Activated naive CD4-positive, alpha-beta T cell treated with anti-CD3 and anti-CD28 coated beads, Interleukin-2, amount 10 ng/mL, durations not matched to agents 7 days and 5 days (primary cell): Measurements from ENCODE around the gene PRKAG2.
"Not testable (repeated sequence)": the region's sequence is repeated elsewhere in the genome, so short reads cannot be mapped to it uniquely, and the experiment has no call there.

ENCODE experiments used
- CTCF ChIA-PET: fragments of 350-600 bp; sonication (Branson Sonifier 250); formaldehyde crosslinking; loops from one replicate; lab custom pipeline; 2021; ENCODE audit warnings: antibody characterized with exemption; lab: Charles Lee
- DNase-seq: peaks from one replicate; pipeline ENCODE4 v3.0.0-alpha.2; 2020
- H3K27ac Mint-ChIP-seq: one replicate; pipeline ENCODE4 v1.8.0; 2021; ENCODE audit warnings: mild to moderate bottlenecking, moderate library complexity, mixed read lengths
- H3K27me3 Mint-ChIP-seq: one replicate; pipeline ENCODE4 v1.8.0; 2021; ENCODE audit warnings: mild to moderate bottlenecking, mixed read lengths
- H3K36me3 Mint-ChIP-seq: one replicate; pipeline ENCODE4 v1.8.0; 2021; ENCODE audit warnings: mixed read lengths
- H3K4me1 Mint-ChIP-seq: one replicate; pipeline ENCODE4 v1.8.0; 2021; ENCODE audit warnings: mixed read lengths
- H3K4me3 Mint-ChIP-seq: one replicate; pipeline ENCODE4 v1.8.0; 2021; ENCODE audit warnings: mild to moderate bottlenecking, moderate library complexity, mixed read lengths
- H3K9me3 Mint-ChIP-seq: one replicate; pipeline ENCODE4 v1.8.0; 2021; ENCODE audit warnings: mixed read lengths

Gene PRKAG2

DNA sequence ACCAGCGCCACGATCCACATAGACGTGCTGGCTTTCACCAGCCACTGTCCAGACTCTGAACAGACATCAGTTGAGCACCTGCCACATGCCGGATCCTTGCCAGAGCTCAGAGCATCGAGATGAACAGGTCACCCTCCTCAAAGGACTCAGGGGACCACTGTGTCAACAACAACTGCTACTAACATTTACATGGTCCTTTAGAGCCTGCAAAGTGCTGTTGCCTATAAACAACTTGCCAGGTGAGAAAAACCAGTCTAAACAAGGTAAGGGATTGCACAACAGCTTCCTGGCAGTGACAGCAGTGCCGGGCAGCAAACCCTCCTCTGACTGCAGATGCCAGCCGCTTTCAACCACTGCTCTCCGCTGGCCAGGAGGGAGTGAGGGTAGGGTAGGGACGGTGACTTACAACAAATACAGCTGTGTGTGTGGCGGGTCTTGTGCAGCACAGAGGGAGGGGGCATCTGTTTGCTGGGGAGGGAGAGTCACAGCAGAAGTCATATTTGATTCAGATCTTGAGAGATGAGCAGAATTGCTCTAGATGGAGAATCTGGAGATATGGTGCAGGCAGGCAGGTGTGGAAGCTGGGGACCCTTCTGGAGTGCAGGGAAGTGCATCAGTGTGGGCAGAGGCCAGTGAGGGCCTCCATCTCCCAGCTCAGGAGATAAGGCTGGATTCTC is 324.4 kb downstream of the PRKAG2 start:
- H3K9me3 Mint-ChIP-seq = no peaks in the 10 kb centered on the region
- H3K36me3 Mint-ChIP-seq = no peaks in the 10 kb centered on the region
- no peak overlapping the region for H3K4me3 Mint-ChIP-seq
- peaks cover 38% of the 10 kb centered on the region for H3K27me3 Mint-ChIP-seq
- no peak for DNase-seq
- no peaks in the 10 kb centered on the region for H3K4me1 Mint-ChIP-seq
- no peak overlapping the region for H3K27ac Mint-ChIP-seq
- CTCF ChIA-PET = interaction anchor here (0.6 kb wide), 1 partner anchor 248 kb away, joined by 3 read pairs; no protein-coding TSS in a partner anchor

DNA sequence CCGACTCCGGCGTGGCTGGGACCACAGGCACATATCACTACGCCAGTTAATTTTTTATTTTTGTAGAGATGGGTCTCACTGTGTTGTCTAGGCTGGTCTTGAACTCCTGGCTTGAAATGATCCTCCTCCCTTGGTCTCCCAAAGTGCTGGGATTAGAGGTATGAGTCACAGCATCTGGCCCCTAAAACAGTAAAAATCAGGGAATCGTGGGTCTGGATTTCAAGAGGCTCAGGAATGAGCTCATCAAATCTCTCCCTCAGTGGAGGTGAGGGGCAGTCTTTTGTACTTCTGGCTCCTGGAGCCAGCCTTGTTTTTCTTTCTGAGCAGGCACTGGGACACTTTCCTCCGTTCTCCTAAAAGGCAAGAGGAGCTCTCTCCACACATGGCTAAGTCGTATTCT is 325.1 kb downstream of the PRKAG2 start:
- CTCF ChIA-PET = interaction anchor here (0.6 kb wide), 1 partner anchor 247 kb away, joined by 3 read pairs; no protein-coding TSS in a partner anchor
- no peak overlapping the region for H3K4me3 Mint-ChIP-seq
- no peak overlapping the region for H3K27ac Mint-ChIP-seq
- peaks cover 38% of the 10 kb centered on the region for H3K27me3 Mint-ChIP-seq
- H3K4me1 Mint-ChIP-seq = peaks cover 2% of the 10 kb centered on the region
- no peaks in the 10 kb centered on the region for H3K9me3 Mint-ChIP-seq
- no peaks in the 10 kb centered on the region for H3K36me3 Mint-ChIP-seq
- no peak for DNase-seq

DNA sequence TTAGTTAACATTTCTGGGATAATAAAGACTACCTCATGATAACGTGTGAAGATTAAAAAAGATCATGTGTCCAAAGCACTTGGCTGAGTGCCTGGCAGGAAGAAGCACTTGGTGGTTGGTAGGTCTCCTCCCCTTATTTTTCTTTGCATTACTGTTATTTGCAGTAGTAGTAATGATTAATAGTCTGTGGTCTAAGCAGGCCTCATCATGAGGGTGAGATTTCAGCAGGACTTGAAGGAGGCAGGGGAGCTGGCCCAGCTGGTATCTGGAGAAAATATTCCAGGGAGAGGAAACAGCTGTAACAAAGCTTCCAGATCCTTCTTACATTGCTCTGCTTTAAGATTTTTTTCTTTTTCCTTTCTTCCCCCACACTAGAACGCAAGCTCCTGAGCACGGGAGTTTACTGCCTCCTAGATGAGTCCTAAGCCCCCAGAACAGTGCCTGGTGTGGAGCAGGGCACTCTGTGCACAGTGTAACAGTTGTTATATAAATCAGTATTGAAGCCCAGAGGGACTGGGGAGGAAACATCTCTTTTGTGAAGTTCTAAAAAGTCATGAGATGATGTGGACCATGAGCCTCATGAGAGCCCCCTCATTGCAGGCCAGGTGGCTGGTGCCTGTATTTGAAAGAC is 326.1 kb downstream of the PRKAG2 start:
- H3K4me1 Mint-ChIP-seq = peaks cover 2% of the 10 kb centered on the region
- CTCF ChIA-PET = no interaction called here
- H3K36me3 Mint-ChIP-seq = no peaks in the 10 kb centered on the region
- H3K27ac Mint-ChIP-seq = no peak overlapping the region
- H3K4me3 Mint-ChIP-seq = no peak overlapping the region
- peaks cover 46% of the 10 kb centered on the region for H3K27me3 Mint-ChIP-seq
- no peak for DNase-seq
- H3K9me3 Mint-ChIP-seq = no peaks in the 10 kb centered on the region

DNA sequence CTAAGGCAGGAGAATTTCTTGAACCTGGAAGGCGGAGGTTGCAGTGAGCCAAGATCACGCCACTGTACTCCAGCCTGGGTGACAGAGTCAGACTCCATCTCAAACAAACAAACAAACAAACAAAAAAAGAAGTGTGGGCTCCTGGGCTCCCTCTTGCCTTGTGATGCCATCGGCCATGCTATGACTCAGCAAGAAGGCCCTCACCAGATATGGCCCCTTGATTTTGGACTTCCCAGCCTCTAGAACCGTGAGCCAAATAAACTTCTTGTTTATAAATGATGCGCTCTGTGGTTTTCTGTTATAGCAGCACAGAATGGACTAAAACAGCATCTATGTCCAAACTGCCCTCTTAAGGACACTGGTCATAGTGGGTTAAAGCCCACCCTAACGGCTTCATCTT is 327.3 kb downstream of the PRKAG2 start:
- H3K27ac Mint-ChIP-seq = no peak overlapping the region
- no peaks in the 10 kb centered on the region for H3K36me3 Mint-ChIP-seq
- no peaks in the 10 kb centered on the region for H3K9me3 Mint-ChIP-seq
- peaks cover 2% of the 10 kb centered on the region for H3K4me1 Mint-ChIP-seq
- CTCF ChIA-PET = no interaction called here
- peaks cover 58% of the 10 kb centered on the region for H3K27me3 Mint-ChIP-seq
- DNase-seq = no peak
- H3K4me3 Mint-ChIP-seq = no peak overlapping the region

DNA sequence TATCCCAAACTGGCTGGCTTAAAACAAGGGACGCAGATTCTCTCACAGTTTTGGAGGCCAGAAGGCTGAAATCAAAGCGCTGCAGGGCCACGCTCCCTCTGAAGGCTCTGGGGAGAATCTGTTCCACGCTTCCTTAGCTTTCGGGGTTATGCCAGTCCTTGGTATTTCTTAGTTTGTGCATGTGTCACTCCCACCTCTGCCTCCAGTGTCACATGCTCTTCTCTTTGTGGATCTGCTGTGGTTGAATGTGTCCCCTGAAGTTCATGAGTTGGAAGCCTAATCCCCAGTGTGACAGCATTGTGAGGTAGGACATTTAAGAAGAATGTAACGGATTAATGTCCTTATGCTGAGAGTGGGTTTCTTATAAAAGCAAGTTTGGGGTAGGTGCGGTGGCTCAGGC is 327.8 kb downstream of the PRKAG2 start:
- Mint-ChIP-seq H3K27ac (no peak overlapping the region), H3K4me3 (no peak overlapping the region), H3K27me3 (peaks cover 60% of the 10 kb centered on the region), H3K4me1 (peaks cover 2% of the 10 kb centered on the region), H3K9me3 (no peaks in the 10 kb centered on the region), H3K36me3 (no peaks in the 10 kb centered on the region)
- no peak for DNase-seq
- CTCF ChIA-PET = no interaction called here

DNA sequence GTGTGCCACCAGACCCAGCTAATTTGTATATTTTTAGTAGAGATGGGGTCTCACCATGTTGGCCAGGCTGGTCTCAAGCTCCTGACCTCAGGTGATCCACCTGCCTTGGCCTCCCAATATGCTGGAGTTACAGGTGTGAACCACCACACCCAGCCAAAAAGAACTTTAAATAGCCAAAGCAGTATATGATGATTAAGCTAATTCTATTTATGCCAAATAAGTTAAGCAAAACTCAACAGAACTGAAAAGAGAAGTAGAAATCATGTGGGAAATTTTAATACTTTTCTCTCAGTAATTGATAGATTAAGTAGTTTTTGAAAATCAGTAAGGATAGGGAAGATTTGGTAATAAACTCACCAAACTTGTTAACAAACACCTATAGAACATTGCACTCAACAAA is 332.7 kb downstream of the PRKAG2 start:
- CTCF ChIA-PET = no interaction called here
- Mint-ChIP-seq H3K36me3 (no peaks in the 10 kb centered on the region), H3K27me3 (peaks cover 63% of the 10 kb centered on the region), H3K27ac (no peak overlapping the region), H3K9me3 (no peaks in the 10 kb centered on the region), H3K4me3 (no peak overlapping the region), H3K4me1 (peaks cover 2% of the 10 kb centered on the region)
- DNase-seq = no peak

DNA sequence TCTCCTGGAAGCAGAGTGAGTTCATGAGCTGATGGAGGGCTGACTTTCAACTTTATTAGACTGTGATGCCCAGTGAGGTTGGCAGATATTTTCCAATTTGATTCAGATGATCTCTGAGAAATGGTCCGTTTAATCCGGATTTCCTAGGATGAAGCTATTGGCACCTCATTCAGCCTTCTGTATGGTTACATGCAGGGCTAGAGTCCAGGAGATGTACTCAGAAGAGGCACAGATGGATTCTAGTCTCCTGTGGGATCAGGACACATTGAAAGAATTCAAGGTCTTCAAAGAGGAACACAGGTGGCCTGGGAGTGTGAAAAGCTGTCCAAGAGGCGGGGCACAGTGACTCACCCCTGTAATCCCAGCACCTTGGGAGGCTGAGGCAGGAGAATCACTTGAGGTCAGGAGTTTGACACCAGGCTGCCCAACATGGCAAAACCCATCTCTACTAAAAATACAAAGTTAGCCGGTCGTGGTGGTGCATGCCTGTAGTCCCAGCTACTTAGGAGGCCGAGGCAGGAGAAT is 334.2 kb downstream of the PRKAG2 start:
- Mint-ChIP-seq H3K9me3 (no peaks in the 10 kb centered on the region), H3K36me3 (no peaks in the 10 kb centered on the region), H3K4me3 (no peak overlapping the region), H3K27ac (no peak overlapping the region), H3K27me3 (peaks cover 57% of the 10 kb centered on the region), H3K4me1 (peaks cover 9% of the 10 kb centered on the region)
- no peak for DNase-seq
- CTCF ChIA-PET = no interaction called here

DNA sequence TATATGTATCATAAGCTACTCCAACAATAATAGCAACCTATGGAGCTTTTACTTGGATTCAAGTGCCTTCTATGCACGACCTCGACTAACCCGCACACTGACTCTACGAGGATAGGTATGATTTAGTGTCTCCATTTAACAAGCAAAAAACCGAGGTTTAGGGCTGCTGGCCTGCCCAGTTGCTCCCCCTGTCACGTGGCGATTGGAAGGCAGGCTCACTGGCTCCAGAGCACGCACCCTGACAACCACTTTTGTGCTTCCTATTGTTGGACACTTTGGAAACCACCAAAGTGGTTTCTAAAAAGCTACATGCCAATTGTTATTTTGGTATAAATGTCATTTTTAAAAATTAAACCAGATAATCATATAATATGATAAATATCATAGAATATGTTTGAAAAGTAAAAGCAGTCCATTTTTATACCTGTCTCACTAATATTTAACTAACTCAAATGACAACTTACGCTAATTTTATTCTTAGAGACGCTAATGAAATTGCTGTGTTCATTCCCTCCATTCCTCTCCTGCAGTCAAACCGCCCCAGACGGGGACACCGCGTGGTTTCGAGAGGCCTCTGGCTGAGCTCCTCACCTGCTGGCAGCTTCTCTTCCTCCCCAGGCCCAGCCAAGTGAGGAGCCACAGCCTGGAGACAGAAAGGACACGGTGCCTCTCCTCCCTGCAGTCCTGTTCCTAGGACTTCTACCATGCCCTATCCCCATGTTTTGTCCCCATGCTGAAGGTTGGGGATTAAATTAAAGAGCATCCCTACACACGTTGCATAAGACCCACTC is 335.0 kb downstream of the PRKAG2 start:
- H3K27me3 Mint-ChIP-seq = peaks cover 61% of the 10 kb centered on the region
- CTCF ChIA-PET = no interaction called here
- DNase-seq = no peak
- no peaks in the 10 kb centered on the region for H3K36me3 Mint-ChIP-seq
- H3K27ac Mint-ChIP-seq = no peak overlapping the region
- H3K4me1 Mint-ChIP-seq = peaks cover 7% of the 10 kb centered on the region
- H3K4me3 Mint-ChIP-seq = no peak overlapping the region
- H3K9me3 Mint-ChIP-seq = no peaks in the 10 kb centered on the region

DNA sequence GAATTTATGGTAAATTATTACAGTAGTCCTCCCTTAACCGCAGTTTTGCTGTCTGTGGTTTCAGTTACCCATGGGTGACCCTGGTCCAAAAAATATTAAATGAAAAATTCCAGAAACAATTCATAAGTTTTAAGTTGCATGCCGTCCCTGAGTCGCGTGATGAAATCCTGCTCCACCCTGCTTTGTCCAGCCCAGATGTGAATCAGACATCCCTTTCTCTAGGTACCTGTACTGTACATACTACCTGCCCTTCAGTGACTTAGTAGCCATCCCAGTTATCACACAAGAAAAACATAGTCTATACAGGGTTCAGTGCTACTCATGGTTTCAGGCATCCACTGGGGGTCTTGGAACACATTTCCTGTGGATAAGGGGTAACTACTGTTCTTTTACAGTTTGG is 336.8 kb downstream of the PRKAG2 start:
- no peaks in the 10 kb centered on the region for H3K36me3 Mint-ChIP-seq
- H3K4me3 Mint-ChIP-seq = no peak overlapping the region
- no peaks in the 10 kb centered on the region for H3K9me3 Mint-ChIP-seq
- no peak for DNase-seq
- no peak overlapping the region for H3K27ac Mint-ChIP-seq
- CTCF ChIA-PET = no interaction called here
- peaks cover 55% of the 10 kb centered on the region for H3K27me3 Mint-ChIP-seq
- peaks cover 7% of the 10 kb centered on the region for H3K4me1 Mint-ChIP-seq

DNA sequence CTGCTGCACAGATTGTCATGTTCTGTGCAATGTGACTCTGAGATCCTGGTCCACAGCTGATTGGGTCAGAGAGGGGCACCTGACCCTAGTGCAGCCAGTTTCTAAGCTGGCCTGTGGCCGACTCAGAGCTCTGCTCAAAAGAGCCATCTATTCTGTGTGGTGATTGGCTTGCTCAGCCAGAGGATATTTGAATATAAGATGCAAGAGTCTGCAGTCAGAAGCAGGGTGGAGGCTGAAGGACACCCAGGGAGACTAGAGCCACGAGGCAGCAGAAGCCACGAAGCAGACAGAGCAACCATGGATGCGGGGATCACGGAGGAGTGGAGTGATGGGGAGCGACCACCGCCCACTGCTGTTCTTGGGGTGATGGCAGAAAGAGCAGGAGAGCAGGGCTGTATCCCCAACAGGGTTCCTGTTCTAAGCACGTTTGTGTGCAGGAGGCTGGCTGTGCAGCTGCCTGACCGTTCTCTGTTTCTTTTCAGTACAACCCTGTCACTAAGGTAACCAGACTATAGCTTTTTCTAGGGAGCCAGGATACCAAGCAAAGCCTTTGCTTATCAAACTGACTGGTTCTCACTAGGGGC is 337.7 kb downstream of the PRKAG2 start:
- no peak for DNase-seq
- H3K27me3 Mint-ChIP-seq = peaks cover 48% of the 10 kb centered on the region
- CTCF ChIA-PET = no interaction called here
- no peaks in the 10 kb centered on the region for H3K36me3 Mint-ChIP-seq
- H3K4me1 Mint-ChIP-seq = peaks cover 7% of the 10 kb centered on the region
- no peak overlapping the region for H3K27ac Mint-ChIP-seq
- no peaks in the 10 kb centered on the region for H3K9me3 Mint-ChIP-seq
- H3K4me3 Mint-ChIP-seq = no peak overlapping the region

DNA sequence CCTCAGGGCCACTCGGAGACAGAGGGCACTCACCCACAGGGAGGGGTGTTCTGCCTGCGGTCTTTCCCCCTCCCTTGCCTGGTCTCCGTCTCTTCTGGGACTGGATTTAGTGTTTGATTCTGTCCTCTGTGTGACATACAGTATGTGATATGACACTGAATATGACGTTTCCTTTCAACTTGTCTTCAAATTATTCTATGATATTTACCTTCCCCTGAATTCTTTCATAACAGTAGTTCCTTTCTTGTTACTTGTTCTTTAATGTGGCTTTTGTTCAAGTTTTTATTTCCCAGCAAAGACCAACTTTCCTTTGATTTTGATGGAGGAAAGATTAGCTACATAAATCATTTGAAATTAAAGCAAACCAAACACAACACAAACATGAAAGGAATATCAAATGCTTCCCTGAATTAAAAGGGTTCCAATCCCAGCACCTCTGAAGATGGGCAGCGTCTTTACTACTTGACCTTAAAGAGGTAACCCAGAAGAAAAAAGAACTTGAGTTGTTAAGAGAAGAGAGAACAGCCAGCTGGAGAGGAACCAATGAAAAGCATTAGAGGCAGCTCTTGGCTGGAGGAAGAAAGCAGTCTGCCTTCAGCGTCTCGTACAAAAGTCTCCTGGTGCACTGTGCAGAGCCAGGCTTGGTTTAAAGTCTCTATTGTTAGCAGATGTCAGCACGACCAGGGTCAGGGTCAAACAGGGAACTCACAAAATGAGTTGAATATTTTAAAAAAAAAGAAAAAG is 338.9 kb downstream of the PRKAG2 start:
- DNase-seq = no peak
- H3K4me3 Mint-ChIP-seq = no peak overlapping the region

DNA sequence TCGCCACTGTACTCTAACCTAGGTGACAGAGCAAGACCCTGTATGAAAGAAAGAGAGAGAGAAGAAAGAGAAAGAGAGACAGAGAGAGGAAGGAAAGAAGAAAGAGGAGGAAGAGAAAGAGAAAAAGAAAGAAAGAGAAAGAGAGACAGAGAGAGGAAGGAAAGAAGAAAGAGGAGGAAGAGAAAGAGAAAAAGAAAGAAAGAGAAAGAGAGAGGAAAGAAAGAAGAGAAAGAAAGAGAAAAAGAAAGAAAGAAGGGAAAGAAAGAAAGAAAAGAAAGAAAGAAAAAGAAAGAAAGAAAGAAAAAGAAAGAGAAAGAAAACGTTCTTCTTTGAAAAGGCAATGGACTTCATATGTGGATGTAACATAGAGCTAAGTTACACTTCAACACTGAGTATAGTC is 340.7 kb downstream of the PRKAG2 start:
- peaks cover 50% of the 10 kb centered on the region for H3K27me3 Mint-ChIP-seq
- not testable (repeated sequence) for H3K4me3 Mint-ChIP-seq, DNase-seq, H3K9me3 Mint-ChIP-seq, H3K36me3 Mint-ChIP-seq, H3K4me1 Mint-ChIP-seq, H3K27ac Mint-ChIP-seq
- CTCF ChIA-PET = interaction anchor here (0.7 kb wide), 1 partner anchor 31 kb away, joined by 3 read pairs; no protein-coding TSS in a partner anchor

More for the DNA sequence above, 338.9 kb downstream of the PRKAG2 start:
- Mint-ChIP-seq H3K36me3 (no peaks in the 10 kb centered on the region), H3K4me1 (peaks cover 7% of the 10 kb centered on the region), H3K27ac (no peak overlapping the region), H3K9me3 (no peaks in the 10 kb centered on the region), H3K27me3 (peaks cover 45% of the 10 kb centered on the region)
- CTCF ChIA-PET = no interaction called here

DNA sequence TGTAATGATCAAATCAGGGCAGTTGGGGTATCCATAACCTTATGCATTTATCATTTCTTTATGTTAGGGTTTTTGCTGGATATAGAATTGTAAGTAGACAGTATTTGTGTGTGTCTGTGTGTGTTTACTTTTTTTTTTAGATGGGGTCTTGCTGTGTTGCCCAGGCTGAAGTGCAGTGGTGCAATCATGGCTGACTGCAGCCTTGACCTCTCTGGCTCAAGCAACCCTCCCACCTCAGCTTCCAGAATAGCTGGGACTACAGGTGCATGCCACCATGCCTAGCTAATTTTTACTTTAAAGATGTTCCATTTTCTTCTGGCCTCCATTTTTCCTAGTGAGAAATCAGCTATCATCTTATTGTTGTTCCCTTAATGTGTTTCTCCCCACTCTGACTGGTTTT is 347.1 kb downstream of the PRKAG2 start:
- CTCF ChIA-PET = no interaction called here
- H3K4me3 Mint-ChIP-seq = no peak overlapping the region
- DNase-seq = no peak
- no peaks in the 10 kb centered on the region for H3K4me1 Mint-ChIP-seq
- H3K27me3 Mint-ChIP-seq = peaks cover 34% of the 10 kb centered on the region
- peaks cover 1% of the 10 kb centered on the region for H3K36me3 Mint-ChIP-seq
- no peak overlapping the region for H3K27ac Mint-ChIP-seq
- H3K9me3 Mint-ChIP-seq = peaks cover 18% of the 10 kb centered on the region

DNA sequence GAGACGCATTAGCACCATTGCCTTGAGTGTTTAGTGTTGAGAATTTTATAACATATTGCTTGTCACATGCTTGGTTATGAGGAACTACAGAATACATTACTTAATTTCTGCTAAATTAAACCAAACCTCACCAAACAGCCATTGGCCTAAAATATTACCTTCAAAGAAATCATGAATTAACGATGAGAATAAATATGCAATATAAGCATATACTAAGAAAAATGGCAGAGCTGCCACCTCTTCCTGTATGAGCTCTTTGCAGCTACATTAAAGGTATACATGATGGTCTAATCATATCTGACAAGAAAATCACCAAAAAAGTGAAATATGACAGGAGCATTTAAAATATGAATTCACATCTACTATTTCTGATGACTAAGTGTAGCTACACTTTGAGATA is 352.1 kb downstream of the PRKAG2 start:
- no peak for DNase-seq
- peaks cover 2% of the 10 kb centered on the region for H3K9me3 Mint-ChIP-seq

More for the DNA sequence above, 352.1 kb downstream of the PRKAG2 start:
- Mint-ChIP-seq H3K27me3 (peaks cover 46% of the 10 kb centered on the region), H3K4me3 (no peak overlapping the region), H3K27ac (no peak overlapping the region), H3K4me1 (peaks cover 11% of the 10 kb centered on the region), H3K36me3 (no peaks in the 10 kb centered on the region)
- CTCF ChIA-PET = no interaction called here
